ENCODE measurements around the gene CIB2. TPM values are rescaled to one million over a fixed set of nuclear protein-coding genes. Genes with fewer than 3 reads are reported as not detected.

Gene CIB2
- total RNA-seq, 1 experiment from 2014 or later, result 0.08 TPM

- DNase-seq (ENCODE audit: low read depth), result peak; percentile 13
These were observed 18.8 kb upstream of the CIB2 start for GRCh38 chr15:78149805-78150751.

GRCh38 chr15:78149068-78149804 lies 18.0 kb upstream of the CIB2 start, which contains the start of gene IDH3A:
TSS of gene IDH3A (plus strand) at chr15:78149362. CDS start at chr15:78149404, 42 bp downstream.
- DNase-seq (ENCODE audit: low read depth), result peak; percentile 90

- no peak for DNase-seq (ENCODE audit: low read depth)
These were observed 17.3 kb upstream of the CIB2 start for GRCh38 chr15:78148392-78149067.

- DNase-seq (ENCODE audit: low read depth), result no peak
These were observed 16.3 kb upstream of the CIB2 start for GRCh38 chr15:78147566-78147965.

- DNase-seq (ENCODE audit: low read depth), result peak; percentile 30
These were observed 15.3 kb upstream of the CIB2 start for GRCh38 chr15:78146425-78147154.

GRCh38 chr15:78142332-78142731 lies 11.1 kb upstream of the CIB2 start:
- DNase-seq (ENCODE audit: low read depth), result no peak

GRCh38 chr15:78140292-78140691 lies 9.0 kb upstream of the CIB2 start:
- no peak for DNase-seq (ENCODE audit: low read depth)

GRCh38 chr15:78139578-78139977 lies 8.3 kb upstream of the CIB2 start:
- no peak for DNase-seq (ENCODE audit: low read depth)

- DNase-seq (ENCODE audit: low read depth), result no peak
These were observed 2.6 kb upstream of the CIB2 start for GRCh38 chr15:78133801-78134200.

GRCh38 chr15:78130466-78131294 lies 565 bp downstream of the CIB2 start:
- no peak for DNase-seq (ENCODE audit: low read depth)

GRCh38 chr15:78129751-78130287 lies 1.4 kb downstream of the CIB2 start:
- no peak for DNase-seq (ENCODE audit: low read depth)

GRCh38 chr15:78129077-78129750 lies 2.0 kb downstream of the CIB2 start:
- DNase-seq (ENCODE audit: low read depth), result peak; percentile 41

GRCh38 chr15:78127882-78128281 lies 3.4 kb downstream of the CIB2 start:
- DNase-seq (ENCODE audit: low read depth), result no peak

GRCh38 chr15:78125267-78125666 lies 6.0 kb downstream of the CIB2 start:
- no peak for DNase-seq (ENCODE audit: low read depth)

- no peak for DNase-seq (ENCODE audit: low read depth)
These were observed 10.7 kb downstream of the CIB2 start for GRCh38 chr15:78120523-78120922.

- DNase-seq (ENCODE audit: low read depth), result no peak
These were observed 18.7 kb downstream of the CIB2 start for GRCh38 chr15:78112551-78112950.

- DNase-seq (ENCODE audit: low read depth), result no peak
These were observed 19.5 kb downstream of the CIB2 start for GRCh38 chr15:78111788-78112187.

GRCh38 chr15:78110916-78111475 lies 20.2 kb downstream of the CIB2 start:
- DNase-seq (ENCODE audit: low read depth), result no peak

- DNase-seq (ENCODE audit: low read depth), result no peak
These were observed 21.1 kb downstream of the CIB2 start for GRCh38 chr15:78110096-78110495.

Measured in HT1080 (cell line).